HG03571 (cell line): Measurements from ENCODE around the gene PLCB1.

Experiments used
- ATAC-seq: cut with Tn5 transposase; IDR thresholded peaks from one replicate; pipeline ENCODE4 v1.9.1; 2021; ENCODE audit not compliant: unreplicated experiment

Gene PLCB1

GRCh38 chr20:8242827-8243724, 111.0 kb downstream of the PLCB1 start:
- no peak for ATAC-seq

GRCh38 chr20:8244637-8245036, 112.6 kb downstream of the PLCB1 start:
- no peak for ATAC-seq

- ATAC-seq = no peak
Measured at GRCh38 chr20:8246153-8246552, 114.1 kb downstream of the PLCB1 start.

- ATAC-seq = no peak
Measured at GRCh38 chr20:8246716-8247115, 114.7 kb downstream of the PLCB1 start.

GRCh38 chr20:8248051-8248450, 116.0 kb downstream of the PLCB1 start:
- ATAC-seq = no peak

- no peak for ATAC-seq
Measured at GRCh38 chr20:8249634-8250033, 117.6 kb downstream of the PLCB1 start.

GRCh38 chr20:8250539-8251200, 118.6 kb downstream of the PLCB1 start:
- ATAC-seq = no peak

- no peak for ATAC-seq
Measured at GRCh38 chr20:8251201-8251575, 119.1 kb downstream of the PLCB1 start.

GRCh38 chr20:8254911-8255582, 123.0 kb downstream of the PLCB1 start:
- no peak for ATAC-seq

GRCh38 chr20:8255945-8256632, 124.0 kb downstream of the PLCB1 start:
- no peak for ATAC-seq

- ATAC-seq = no peak
Measured at GRCh38 chr20:8260837-8261251, 128.8 kb downstream of the PLCB1 start.

- ATAC-seq = no peak
Measured at GRCh38 chr20:8262721-8263120, 130.7 kb downstream of the PLCB1 start.

- no peak for ATAC-seq
Measured at GRCh38 chr20:8265588-8265987, 133.5 kb downstream of the PLCB1 start.

- ATAC-seq = no peak
Measured at GRCh38 chr20:8267009-8267408, 134.9 kb downstream of the PLCB1 start.

GRCh38 chr20:8271727-8272126, 139.7 kb downstream of the PLCB1 start:
- ATAC-seq = no peak

GRCh38 chr20:8272766-8273165, 140.7 kb downstream of the PLCB1 start:
- ATAC-seq = no peak

GRCh38 chr20:8284902-8285301, 152.8 kb downstream of the PLCB1 start:
- no peak for ATAC-seq

GRCh38 chr20:8287340-8287739, 155.3 kb downstream of the PLCB1 start:
- no peak for ATAC-seq

- no peak for ATAC-seq
Measured at GRCh38 chr20:8291200-8291599, 159.1 kb downstream of the PLCB1 start.

- ATAC-seq = no peak
Measured at GRCh38 chr20:8291873-8292272, 159.8 kb downstream of the PLCB1 start.

- no peak for ATAC-seq
Measured at GRCh38 chr20:8292793-8293192, 160.7 kb downstream of the PLCB1 start.
